Spleen (tissue), 7 donors: Measurements from ENCODE around the gene ABCA10.

Experiments used
- CTCF ChIP-seq, 11 experiments: fragments of 200-600 bp in 7 of 11; fragments of 450-650 bp in 4 of 11; sonication (generic) in 4 of 11; IDR thresholded peaks in 8 of 11; conservative IDR thresholded peaks in 3 of 11; 1 replicate in 7 of 11; 2 replicates in 4 of 11; pipeline versions ENCODE4 v1.4.0 to v1.8.0; 2016 to 2021; ENCODE audit warnings: antibody characterized with exemption in 11 of 11, inconsistent platforms in 4 of 11, mild to moderate bottlenecking in 1 of 11
- POLR2AphosphoS5 ChIP-seq, 3 donors: sonication (generic); formaldehyde crosslinking; IDR thresholded peaks; one replicate each; pipeline ENCODE4 v1.5.1; 2017; ENCODE audit warnings: antibody characterized with exemption in 3 of 3
- donor health status: DM: no; HTN: no; CAD: no; lungs with moderate emphysema.
- donor health status: DM: no; HTN: no; CAD: no.
- donor health status: DM: no; HTN: no; CAD: no.

GRCh38 chr17:69111794-69112193 is 116.8 kb downstream of the ABCA10 start:
- TF ChIP-seq CTCF (IDR thresholded peaks at IDR 0.05 in 8 of 11, conservative IDR thresholded peaks at IDR 0.05 in 3 of 11) (no peak), POLR2AphosphoS5 (IDR thresholded peaks at IDR 0.05) (no peak)
